IMR-90 (cell line): Measurements from ENCODE around the gene NFASC. TPM values are rescaled to one million over a fixed set of nuclear protein-coding genes. Genes with fewer than 3 reads are reported as not detected.

ENCODE experiments used
- ATAC-seq: fragments of 200-7000 bp; cut with Tn5 transposase; 2 replicates; pipeline ENCODE4 v1.9.1; 2020; ENCODE audit warnings: low read depth, mild to moderate bottlenecking, moderate library complexity
- BruUV-seq: library from RNA; stranded (reverse); fragments of 400-500 nt; replicated peaks from 2 replicates; lab custom pipeline; 2021; lab: Mats Ljungman, UMichigan
- CTCF ChIA-PET: fragments of 300-600 bp; formaldehyde crosslinking; extraction: SDS; loops from one replicate; lab custom pipeline; 2021; ENCODE audit warnings: antibody characterized with exemption; lab: Yijun Ruan, JAX
- POLR2A ChIA-PET: fragments of 300-600 bp; sonication (Branson Sonifier 250); formaldehyde crosslinking; loops from one replicate; lab custom pipeline; 2022; ENCODE audit warnings: antibody characterized with exemption; ENCODE audit not compliant: unreplicated experiment; lab: Charles Lee
- DNase-seq: peaks from one replicate; pipeline ENCODE4 v3.0.0; 2013
- H2AFZ ChIP-seq: replicated peaks from 2 replicates; pipeline ENCODE3; 2013; ENCODE audit warnings: low read length, mild to moderate bottlenecking; ENCODE audit not compliant: poor library complexity
- H2AK5ac ChIP-seq: 2 replicates; pipeline ENCODE4 v1.6.1; 2013; ENCODE audit warnings: low read depth, low read length, inconsistent platforms
- H2AK9ac ChIP-seq: replicated peaks from 2 replicates; pipeline ENCODE3; 2013; ENCODE audit warnings: mild to moderate bottlenecking, low read depth, low read length, moderate library complexity; ENCODE audit not compliant: poor library complexity
- H2BK120ac ChIP-seq: 2 replicates; pipeline ENCODE4 v1.6.1; 2013; ENCODE audit warnings: low read depth, low read length, inconsistent platforms
- H2BK15ac ChIP-seq: 3 replicates; pipeline ENCODE4 v1.6.1; 2013; ENCODE audit warnings: low read depth, low read length, inconsistent platforms
- H2BK20ac ChIP-seq: 2 replicates; pipeline ENCODE4 v1.6.1; 2013; ENCODE audit warnings: low read depth, mild to moderate bottlenecking, inconsistent platforms, low read length, moderate library complexity
- H2BK5ac ChIP-seq: 2 replicates; pipeline ENCODE4 v1.6.1; 2013; ENCODE audit warnings: mild to moderate bottlenecking, low read depth, low read length, inconsistent platforms; ENCODE audit not compliant: poor library complexity, severe bottlenecking
- H3K14ac ChIP-seq: replicated peaks from 2 replicates; pipeline ENCODE4 v1.6.1; 2013; ENCODE audit warnings: low read depth, low read length, inconsistent platforms
- H3K18ac ChIP-seq: 2 replicates; pipeline ENCODE4 v1.6.1; 2013; ENCODE audit warnings: low read depth, low read length, control low read depth
- H3K23ac ChIP-seq: 2 replicates; pipeline ENCODE4 v1.6.1; 2013; ENCODE audit warnings: low read depth, low read length, inconsistent platforms
- H3K27ac ChIP-seq: 2 replicates; pipeline ENCODE4 v1.5.1; 2013; ENCODE audit warnings: mild to moderate bottlenecking, control low read depth, low read length; ENCODE audit not compliant: insufficient read depth
- H3K27me3 ChIP-seq: 2 replicates; pipeline ENCODE4 v1.6.1; 2013; ENCODE audit warnings: low read length; ENCODE audit not compliant: control insufficient read depth, insufficient read depth
- H3K36me3 ChIP-seq: 2 replicates; pipeline ENCODE4 v1.6.1; 2013; ENCODE audit warnings: low read length, mixed read lengths; ENCODE audit not compliant: control insufficient read depth, insufficient read depth
- H3K4ac ChIP-seq: 2 replicates; pipeline ENCODE4 v1.6.1; 2013; ENCODE audit warnings: low read depth, low read length, inconsistent platforms
- H3K4me1 ChIP-seq: 2 replicates; pipeline ENCODE4 v1.6.1; 2013; ENCODE audit warnings: low read length, mixed read lengths; ENCODE audit not compliant: control insufficient read depth, insufficient read depth
- H3K4me2 ChIP-seq: 2 replicates; pipeline ENCODE4 v1.6.1; 2013; ENCODE audit warnings: low read depth, mild to moderate bottlenecking, control low read depth, low read length, moderate library complexity
- H3K4me3 ChIP-seq: 2 replicates; pipeline ENCODE4 v1.5.1; 2013; ENCODE audit warnings: low read depth, mild to moderate bottlenecking, control low read depth, low read length, moderate library complexity; ENCODE audit not compliant: insufficient read depth
- H3K56ac ChIP-seq: 2 replicates; pipeline ENCODE4 v1.6.1; 2013; ENCODE audit warnings: low read length, inconsistent platforms; ENCODE audit not compliant: insufficient read depth; ENCODE audit errors: extremely low read depth
- H3K79me1 ChIP-seq, 2 experiments: 2 replicates each; pipeline ENCODE4 v1.6.1; 2013; ENCODE audit warnings: low read length in 2 of 2, inconsistent platforms in 1 of 2, low read depth in 1 of 2
- H3K9ac ChIP-seq: 2 replicates; pipeline ENCODE4 v1.6.1; 2013; ENCODE audit warnings: low read depth, low read length, control low read depth
- H3K9me1 ChIP-seq: 2 replicates; pipeline ENCODE4 v1.6.1; 2013; ENCODE audit warnings: low read length, inconsistent platforms; ENCODE audit not compliant: insufficient read depth
- H3K9me3 ChIP-seq: 2 replicates; pipeline ENCODE4 v1.6.1; 2013; ENCODE audit warnings: low read length; ENCODE audit not compliant: control insufficient read depth, insufficient read depth
- H4K20me1 ChIP-seq: 2 replicates; pipeline ENCODE4 v1.6.1; 2013; ENCODE audit warnings: low read length, inconsistent platforms; ENCODE audit not compliant: insufficient read depth
- H4K5ac ChIP-seq: 2 replicates; pipeline ENCODE4 v1.6.1; 2013; ENCODE audit warnings: mild to moderate bottlenecking, low read depth, low read length, control low read depth
- H4K8ac ChIP-seq, 2 experiments: 2 replicates each; pipeline ENCODE4 v1.6.1; 2013; ENCODE audit warnings: low read depth in 2 of 2, low read length in 2 of 2, control low read depth in 1 of 2, inconsistent platforms in 1 of 2
- H4K91ac ChIP-seq: 2 replicates; pipeline ENCODE4 v1.6.1; 2013; ENCODE audit warnings: low read depth, low read length, inconsistent platforms; ENCODE audit not compliant: insufficient read depth
- BHLHE40 ChIP-seq: fragments of 150-350 bp; IDR thresholded peaks from 2 replicates; pipeline ENCODE4 v1.6.1; 2016; ENCODE audit warnings: mild to moderate bottlenecking, low read depth, low read length
- CEBPB ChIP-seq: IDR thresholded peaks from 2 replicates; pipeline ENCODE4 v1.6.1; 2012; ENCODE audit warnings: low read depth, low read length, improper control_type of control experiment
- CHD1 ChIP-seq: IDR thresholded peaks from 2 replicates; pipeline ENCODE4 v1.6.1; 2012; ENCODE audit warnings: low read depth, low read length, improper control_type of control experiment
- CTCF ChIP-seq: conservative IDR thresholded peaks from 2 replicates; pipeline ENCODE4 v1.5.1; 2012; ENCODE audit warnings: mild to moderate bottlenecking, low read depth, low read length, improper control_type of control experiment
- ELK1 ChIP-seq: fragments of 150-350 bp; IDR thresholded peaks from 2 replicates; pipeline ENCODE4 v1.6.1; 2016; ENCODE audit warnings: low read depth, mild to moderate bottlenecking, low read length, moderate library complexity, borderline replicate concordance
- FOS ChIP-seq: fragments of 150-350 bp; IDR thresholded peaks from 2 replicates; pipeline ENCODE4 v1.6.1; 2016; ENCODE audit warnings: low read depth, low read length
- MAFK ChIP-seq: IDR thresholded peaks from 2 replicates; pipeline ENCODE4 v1.6.1; 2012; ENCODE audit warnings: low read depth, low read length, improper control_type of control experiment
- MAZ ChIP-seq: IDR thresholded peaks from 2 replicates; pipeline ENCODE4 v1.6.1; 2012; ENCODE audit warnings: low read depth, mild to moderate bottlenecking, low read length, improper control_type of control experiment, moderate library complexity, borderline replicate concordance
- MXI1 ChIP-seq: IDR thresholded peaks from 2 replicates; pipeline ENCODE4 v1.6.1; 2012; ENCODE audit warnings: low read depth, mild to moderate bottlenecking, low read length, moderate library complexity, borderline replicate concordance
- NFE2L2 ChIP-seq: fragments of 150-350 bp; IDR thresholded peaks from 2 replicates; pipeline ENCODE4 v1.6.1; 2016; ENCODE audit warnings: low read depth, mild to moderate bottlenecking, low read length
- POLR2A ChIP-seq: IDR thresholded peaks from 2 replicates; pipeline ENCODE4 v1.6.1; 2012; ENCODE audit warnings: mild to moderate bottlenecking, low read depth, low read length
- RCOR1 ChIP-seq: IDR thresholded peaks from 2 replicates; pipeline ENCODE4 v1.6.1; 2012; ENCODE audit warnings: mild to moderate bottlenecking, low read length, improper control_type of control experiment; ENCODE audit not compliant: insufficient replicate concordance
- RFX5 ChIP-seq: IDR thresholded peaks from 2 replicates; pipeline ENCODE4 v1.8.0; 2012; ENCODE audit warnings: low read depth, mild to moderate bottlenecking, low read length, moderate library complexity
- SMC3 ChIP-seq: fragments of 150-350 bp; IDR thresholded peaks from 2 replicates; pipeline ENCODE4 v1.6.1; 2016; ENCODE audit warnings: low read depth, mild to moderate bottlenecking, antibody characterized with exemption, low read length, moderate library complexity
- WGBS, 2 experiments: methylation state at CpG; one replicate each; pipeline versions ENCODE4 v1.1.5 to v1.1.7; 2013; ENCODE audit warnings: missing lambda C conversion rate in 2 of 2; ENCODE audit not compliant: insufficient read length in 1 of 2; ENCODE audit errors: extremely low coverage in 2 of 2; 5-methylcytosine and 5-hydroxymethylcytosine counted together
- dilution Hi-C: fragments of 300-500 bp; cut with HindIII; formaldehyde crosslinking; loops from one replicate; pipeline ENCODE4 v1.14.3; 2018; ENCODE audit warnings: low sequenced_read_pairs; ENCODE audit not compliant: unreplicated experiment
- in situ Hi-C: fragments of 300-500 bp; cut with MboI; formaldehyde crosslinking; loops from 3 replicates; pipeline ENCODE4 v1.14.3; 2019; ENCODE audit warnings: low sequenced_read_pairs, inconsistent platforms, mixed read lengths
- intact Hi-C: fragments of 100-400 bp; cut with micrococcal nuclease; formaldehyde crosslinking; loops from 2 replicates; pipeline ENCODE4 v1.10.0; 2022
- polyA plus RNA-seq, 3 experiments: library from polyadenylated mRNA; depleted of rRNA; stranded (reverse); fragments of >200 nt; gene quantifications; 2 replicates each; pipeline ENCODE4 v1.2.3, GENCODE V29; 2012; ENCODE audit warnings: low replicate concordance in 1 of 3
- total RNA-seq: library from RNA; depleted of rRNA; stranded (reverse); fragments of >200 nt; gene quantifications from 2 replicates; pipeline ENCODE4 v1.2.3, GENCODE V29; 2012
- TF ChIP-seq, protein P1 (sequence below): fragments of 150-350 bp; IDR thresholded peaks from 2 replicates; pipeline ENCODE4 v1.6.1; 2017; ENCODE audit warnings: mild to moderate bottlenecking, antibody characterized with exemption, low read length, low read depth

NFASC gene
- total and polyA plus RNA-seq, 2 of the 4 experiments (the other 2 are of a cell fraction): 0.18 to 0.79 TPM

GRCh38 chr1:204959374-204959773 lies 88.7 kb downstream of the NFASC start:
- CTCF ChIA-PET: no interaction called here
- Histone ChIP-seq H3K79me1 (no peaks in the 10 kb centered on the region), H3K36me3 (no peaks in the 10 kb centered on the region), H3K4me3 (no peak overlapping the region), H2AK5ac (no peak overlapping the region), H3K14ac (no peak overlapping the region), H2AK9ac (no peak overlapping the region), H3K9me1 (no peaks in the 10 kb centered on the region), H3K4me1 (no peaks in the 10 kb centered on the region), H4K91ac (no peak overlapping the region), H4K20me1 (no peaks in the 10 kb centered on the region), H3K9me3 (no peaks in the 10 kb centered on the region), H3K9ac (no peak overlapping the region), H4K8ac (no peak overlapping the region), H3K27me3 (peaks cover 40% of the 10 kb centered on the region), H3K18ac (no peak overlapping the region), H4K5ac (no peak overlapping the region), H3K4me2 (no peak overlapping the region), H3K56ac (no peak overlapping the region), H2BK15ac (no peak overlapping the region), H2BK120ac (no peak overlapping the region), H2BK5ac (no peak overlapping the region), H3K27ac (no peak overlapping the region), H3K4ac (no peak overlapping the region), H2AFZ (no peak overlapping the region), H3K23ac (no peak overlapping the region), H2BK20ac (no peak overlapping the region)
- DNase-seq: no peak
- no TSS peak for BruUV-seq
- dilution Hi-C loops: no loop called here
- no CpG with 5 or more reads among the region's 5 CpGs for WGBS, 2 experiments
- no peak for TF ChIP-seq SMC3
- TF ChIP-seq MAZ: no peak
- TF ChIP-seq MXI1: no peak
- no peak for TF ChIP-seq ELK1
- no peak for TF ChIP-seq CHD1
- no peak for TF ChIP-seq NFE2L2
- no peak for TF ChIP-seq BHLHE40
- TF ChIP-seq MAFK: no peak
- no peak for TF ChIP-seq FOS
- no peak for TF ChIP-seq RCOR1
- TF ChIP-seq, protein P1, sequence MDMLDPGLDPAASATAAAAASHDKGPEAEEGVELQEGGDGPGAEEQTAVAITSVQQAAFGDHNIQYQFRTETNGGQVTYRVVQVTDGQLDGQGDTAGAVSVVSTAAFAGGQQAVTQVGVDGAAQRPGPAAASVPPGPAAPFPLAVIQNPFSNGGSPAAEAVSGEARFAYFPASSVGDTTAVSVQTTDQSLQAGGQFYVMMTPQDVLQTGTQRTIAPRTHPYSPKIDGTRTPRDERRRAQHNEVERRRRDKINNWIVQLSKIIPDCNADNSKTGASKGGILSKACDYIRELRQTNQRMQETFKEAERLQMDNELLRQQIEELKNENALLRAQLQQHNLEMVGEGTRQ: no peak
- no peak for TF ChIP-seq RFX5
- TF ChIP-seq POLR2A: no peak
- no peak for TF ChIP-seq CTCF
- no peak for TF ChIP-seq CEBPB
- intact Hi-C loops: no loop called here
- POLR2A ChIA-PET: no interaction called here
- in situ Hi-C loops: no loop called here
- ATAC-seq: no peak
